ENCODE results near the gene TRA2A.

Gene TRA2A

DNA sequence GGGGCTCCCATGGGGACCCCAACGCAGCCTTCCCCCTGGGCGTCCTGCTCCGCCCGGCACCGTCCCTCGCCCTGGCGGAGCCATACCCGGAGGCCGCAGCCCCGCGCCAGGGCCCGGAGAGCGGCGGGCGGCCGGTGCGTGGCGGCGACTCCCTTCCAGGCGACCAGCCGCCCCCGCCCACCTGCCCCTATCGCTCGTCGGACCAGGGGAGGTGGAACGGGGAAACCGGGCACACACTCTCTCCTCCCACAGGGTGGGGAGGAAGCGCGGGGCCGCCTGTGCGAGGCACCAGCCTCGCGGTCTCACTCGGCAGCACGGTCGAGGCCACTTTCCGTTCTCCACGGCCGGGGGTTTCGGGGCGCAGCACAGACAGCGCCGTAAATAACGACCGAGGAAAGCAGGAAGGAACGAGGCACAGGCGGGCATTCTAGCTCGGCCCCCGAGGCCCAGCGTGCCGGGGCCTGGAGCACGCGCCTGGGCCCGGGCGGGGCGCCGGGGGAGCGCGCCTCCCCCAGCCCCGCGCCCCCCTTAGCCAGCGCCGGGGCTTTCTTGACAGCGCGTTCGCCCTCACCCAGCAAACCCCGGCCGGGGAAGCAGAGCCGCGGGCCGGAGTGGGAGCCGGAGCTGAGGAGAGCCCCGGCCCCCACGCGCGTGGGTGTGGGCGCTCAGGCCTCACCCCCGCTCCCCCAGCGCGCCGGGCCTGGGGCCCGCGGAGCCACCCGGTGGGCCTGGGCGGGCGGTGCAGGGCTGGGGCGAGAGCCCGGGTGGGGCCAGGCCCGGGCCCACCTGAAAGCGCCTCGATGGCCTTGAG is 62.4 kb downstream of the TRA2A start:
- peak; percentile 84 for DNase-seq

DNA sequence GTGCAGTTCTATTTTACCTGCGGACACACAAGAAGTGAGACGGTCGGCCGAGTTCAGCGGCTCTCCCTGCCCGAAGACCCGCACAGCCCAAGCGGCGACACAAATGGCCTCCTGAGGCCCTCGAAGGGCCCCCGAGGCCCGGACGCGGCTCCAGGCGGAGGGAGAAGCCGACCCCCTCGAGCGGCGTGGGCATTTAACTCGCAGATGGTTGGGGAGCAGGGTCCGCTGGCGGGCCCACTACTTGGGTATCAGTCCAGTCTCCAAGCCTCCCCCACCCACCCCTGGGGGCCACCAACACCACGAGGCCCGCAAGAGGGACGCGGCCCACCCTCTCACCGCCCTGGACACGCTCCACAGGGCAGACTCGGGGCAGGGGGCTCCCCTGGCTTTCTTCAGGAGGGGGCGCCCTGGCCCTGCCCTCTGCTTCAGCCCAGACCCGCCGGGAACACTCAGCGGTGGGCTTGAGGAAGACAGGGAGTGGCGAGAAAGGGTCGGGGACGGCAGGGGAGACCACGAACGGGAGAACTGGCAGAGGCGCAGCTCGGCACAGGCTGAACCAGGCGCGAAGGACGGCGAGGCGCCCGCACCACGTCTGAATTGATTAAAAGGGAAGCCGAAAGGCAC is 63.1 kb downstream of the TRA2A start:
- peak; percentile 87 for DNase-seq

DNA sequence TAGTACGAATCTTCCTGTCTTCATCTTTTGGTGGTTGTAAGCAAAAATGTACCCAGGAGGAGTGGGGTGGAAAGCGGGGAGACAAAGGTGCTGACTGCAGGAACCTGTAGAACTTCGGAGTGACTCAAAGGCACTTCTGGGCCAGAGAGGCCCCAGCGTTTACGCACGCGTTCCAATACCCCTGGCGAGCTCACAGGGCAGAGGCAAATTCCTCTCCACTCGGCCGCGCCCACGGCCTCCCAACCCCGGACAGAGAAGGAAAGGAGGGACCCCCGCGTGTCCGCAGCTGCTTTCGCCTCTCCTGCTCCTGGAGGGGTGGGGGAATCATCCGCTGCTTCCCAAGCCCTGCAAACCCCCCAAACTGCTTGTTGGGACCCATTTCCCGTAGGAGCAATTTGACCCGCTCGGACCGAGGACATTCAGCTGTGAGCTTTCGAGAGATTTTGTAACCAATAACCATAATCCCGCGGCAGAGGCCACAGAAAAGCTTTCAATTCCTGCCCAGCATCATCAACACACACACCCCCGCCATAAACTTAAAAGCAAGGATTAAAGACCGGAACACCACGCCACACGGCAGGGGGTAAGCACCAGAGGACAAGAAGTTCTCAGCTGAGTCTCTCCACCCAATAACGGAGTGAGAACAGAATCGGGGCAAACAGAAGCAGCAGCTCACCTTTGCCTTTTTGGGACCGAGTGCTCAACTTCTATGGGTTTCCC is 63.8 kb downstream of the TRA2A start:
- DNase-seq: peak; percentile 78

DNA sequence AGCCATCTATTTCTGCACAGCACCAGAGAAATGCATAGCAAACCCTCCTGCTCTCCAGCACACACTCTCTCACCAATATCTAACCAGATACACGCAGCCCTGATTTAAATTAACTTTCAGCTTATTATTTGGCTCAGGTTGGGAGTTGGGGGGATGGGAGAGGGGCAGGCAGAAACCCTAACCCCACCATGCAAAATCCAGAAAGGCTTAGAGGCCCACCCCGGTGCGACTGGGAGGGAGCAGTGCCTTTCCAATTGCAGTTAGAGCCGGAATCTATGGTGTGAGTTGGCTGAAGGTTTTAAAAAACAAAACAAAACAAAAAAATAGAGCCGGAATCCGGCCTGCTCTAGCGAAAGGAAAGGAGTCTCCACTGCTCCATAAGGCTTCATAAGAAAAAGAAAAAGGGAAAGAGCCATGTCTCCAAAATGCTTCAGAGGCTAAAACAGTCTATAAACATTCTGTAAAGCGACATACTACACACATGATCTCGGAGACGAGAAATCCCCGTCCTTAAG is 64.4 kb downstream of the TRA2A start:
- peak; percentile 66 for DNase-seq

DNA sequence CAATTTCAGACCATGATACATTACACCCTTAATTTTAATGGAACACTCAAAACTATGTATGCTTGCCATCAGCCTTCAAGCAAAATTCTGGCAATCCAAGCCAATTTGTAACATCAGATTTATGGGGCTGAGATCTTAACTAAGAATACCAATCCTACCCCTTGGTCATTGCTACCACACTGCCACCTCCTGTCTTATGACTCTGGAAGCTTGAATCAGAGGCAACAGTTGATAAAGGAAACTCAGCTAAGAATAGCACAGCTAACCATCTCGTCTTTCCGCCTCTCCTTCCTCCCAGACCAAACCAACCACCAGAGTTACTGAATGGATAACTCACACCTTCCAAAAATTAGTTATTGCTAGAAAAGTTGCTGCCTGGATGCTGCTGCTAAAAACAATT is 68.9 kb downstream of the TRA2A start:
- DNase-seq: no peak

DNA sequence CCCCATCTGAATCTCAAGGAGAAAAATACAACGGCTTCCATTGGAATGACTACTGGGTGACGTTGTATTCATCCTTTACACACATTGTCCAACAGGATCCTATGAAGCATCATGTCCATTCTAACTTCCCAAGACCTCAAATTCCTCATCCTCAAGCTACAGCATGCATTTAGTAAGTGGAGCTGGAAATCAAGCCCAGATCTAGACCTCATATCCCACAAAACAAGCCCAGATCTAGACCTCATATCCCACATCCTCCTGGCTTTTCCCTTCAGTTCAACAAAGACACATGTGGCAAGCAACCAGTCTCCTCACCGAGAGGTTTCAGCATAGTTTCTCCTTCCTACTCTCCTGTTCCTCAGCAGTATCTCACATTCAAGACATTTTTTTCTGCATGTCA is 73.7 kb downstream of the TRA2A start:
- no peak for DNase-seq

DNA sequence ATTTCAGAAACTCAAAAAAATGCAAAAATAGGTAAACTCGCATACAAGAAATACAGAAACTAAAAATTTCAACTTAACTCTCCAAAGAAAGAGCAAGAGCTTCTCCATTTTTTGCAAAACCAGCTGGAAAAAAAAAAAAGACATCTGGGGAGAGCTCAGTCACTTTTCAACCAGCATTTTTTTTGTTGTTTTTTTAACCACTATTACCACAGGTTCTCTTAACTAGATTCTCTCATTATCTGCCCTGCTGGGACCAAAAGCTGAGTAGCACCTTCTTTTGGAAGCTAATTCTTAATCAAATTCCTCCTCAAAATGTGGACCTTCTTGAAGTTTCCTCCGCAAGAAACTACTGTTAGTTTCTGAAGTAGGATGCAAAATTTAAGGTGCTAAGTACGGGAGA is 75.7 kb downstream of the TRA2A start:
- DNase-seq: no peak

DNA sequence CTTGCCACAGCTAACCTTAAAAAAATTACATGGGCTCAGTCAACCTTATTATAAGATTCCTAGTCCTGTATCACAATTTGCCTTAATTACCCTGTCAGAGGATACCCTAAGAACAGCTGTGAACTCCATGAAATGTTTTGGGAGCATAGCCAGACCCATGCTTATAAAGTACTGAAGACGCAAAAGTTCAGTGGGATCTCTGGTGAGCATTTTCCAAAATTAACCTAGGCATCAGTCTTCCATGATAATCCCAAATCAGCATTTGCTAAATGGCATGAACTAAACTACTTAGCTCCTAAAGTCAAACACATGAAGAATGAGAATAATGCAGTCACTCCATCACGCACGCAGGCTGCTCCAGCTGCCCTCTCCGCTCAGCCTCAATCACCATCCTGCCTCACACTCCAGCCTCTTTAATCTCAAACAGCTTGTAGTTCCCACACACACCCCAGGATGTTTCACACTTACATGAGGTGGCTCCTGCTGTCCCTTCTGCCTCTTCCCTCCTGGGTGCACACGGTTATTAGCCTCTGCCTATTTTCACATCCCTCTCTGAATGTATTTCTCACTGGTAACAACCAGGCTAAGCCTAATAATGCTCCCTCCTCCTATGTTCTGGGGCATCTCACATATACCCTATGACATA is 76.8 kb downstream of the TRA2A start:
- DNase-seq: no peak
